ENCODE results near the gene PNPLA7.
"Not testable (repeated sequence)": the region's sequence is repeated elsewhere in the genome, so short reads cannot be mapped to it uniquely, and the experiment has no call there.

The PNPLA7 gene

GRCh38 chr9:137410891-137411249 is 139.3 kb downstream of the PNPLA7 start:
- no peak for DNase-seq

GRCh38 chr9:137410236-137410890 is 139.8 kb downstream of the PNPLA7 start:
- not testable (repeated sequence) for DNase-seq

All from NCI-H1930 (cell line).